GM21619 (cell line): ENCODE data around the gene HSPBAP1.

Experiments
- ATAC-seq: cut with Tn5 transposase; IDR thresholded peaks from one replicate; pipeline ENCODE4 v1.9.1; 2021; ENCODE audit not compliant: unreplicated experiment

The HSPBAP1 gene, protein sequence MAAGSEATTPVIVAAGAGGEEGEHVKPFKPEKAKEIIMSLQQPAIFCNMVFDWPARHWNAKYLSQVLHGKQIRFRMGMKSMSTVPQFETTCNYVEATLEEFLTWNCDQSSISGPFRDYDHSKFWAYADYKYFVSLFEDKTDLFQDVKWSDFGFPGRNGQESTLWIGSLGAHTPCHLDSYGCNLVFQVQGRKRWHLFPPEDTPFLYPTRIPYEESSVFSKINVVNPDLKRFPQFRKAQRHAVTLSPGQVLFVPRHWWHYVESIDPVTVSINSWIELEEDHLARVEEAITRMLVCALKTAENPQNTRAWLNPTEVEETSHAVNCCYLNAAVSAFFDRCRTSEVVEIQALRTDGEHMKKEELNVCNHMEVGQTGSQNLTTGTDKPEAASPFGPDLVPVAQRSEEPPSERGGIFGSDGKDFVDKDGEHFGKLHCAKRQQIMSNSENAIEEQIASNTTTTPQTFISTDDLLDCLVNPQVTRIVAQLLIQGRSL

DNA sequence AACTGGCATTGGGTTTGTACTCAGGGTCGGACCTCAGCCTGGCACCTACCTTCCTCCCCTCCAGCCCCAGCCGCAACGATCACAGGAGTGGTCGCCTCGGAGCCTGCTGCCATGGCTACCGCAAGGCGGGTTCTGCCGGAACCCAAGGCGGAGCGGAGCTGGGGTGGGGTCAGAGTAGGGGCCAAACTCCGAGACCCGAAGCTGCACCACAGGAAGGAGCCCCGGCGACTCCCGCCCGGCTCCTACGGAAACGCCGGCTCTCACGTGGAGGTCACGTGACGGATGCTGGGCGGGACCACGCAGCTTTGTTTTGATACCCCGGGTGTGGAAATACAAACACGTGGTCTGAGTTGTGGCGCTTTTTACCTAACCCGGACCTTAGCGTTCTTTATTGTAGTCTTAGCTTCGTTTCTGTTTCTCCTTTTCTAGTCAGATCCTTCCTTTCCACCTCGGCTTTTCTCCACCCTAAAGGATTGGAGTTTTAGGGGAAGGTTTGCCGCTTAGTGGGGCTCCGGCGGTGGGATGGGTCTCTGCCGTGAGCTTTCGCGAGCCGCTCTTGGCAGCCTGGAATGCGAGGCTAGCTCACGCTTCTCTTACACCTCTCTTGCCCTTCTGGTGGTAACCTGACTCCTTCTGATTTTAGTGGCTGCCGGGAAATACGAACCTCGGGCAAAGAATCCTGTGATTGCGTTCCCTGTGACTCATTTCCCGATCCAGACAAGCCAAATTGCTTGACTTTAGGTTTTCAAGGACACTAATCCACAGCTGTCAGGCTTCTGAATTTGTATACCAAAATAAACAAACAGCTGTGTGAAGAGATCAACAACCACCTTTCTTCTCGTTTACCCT, at the start of gene HSPBAP1:
Gene HSPBAP1, minus strand, starts transcription at position 264 of the 849 bp plus-strand sequence. Its CDS starts 151 bp downstream, at position 113.
- peak; percentile 57 for ATAC-seq

DNA sequence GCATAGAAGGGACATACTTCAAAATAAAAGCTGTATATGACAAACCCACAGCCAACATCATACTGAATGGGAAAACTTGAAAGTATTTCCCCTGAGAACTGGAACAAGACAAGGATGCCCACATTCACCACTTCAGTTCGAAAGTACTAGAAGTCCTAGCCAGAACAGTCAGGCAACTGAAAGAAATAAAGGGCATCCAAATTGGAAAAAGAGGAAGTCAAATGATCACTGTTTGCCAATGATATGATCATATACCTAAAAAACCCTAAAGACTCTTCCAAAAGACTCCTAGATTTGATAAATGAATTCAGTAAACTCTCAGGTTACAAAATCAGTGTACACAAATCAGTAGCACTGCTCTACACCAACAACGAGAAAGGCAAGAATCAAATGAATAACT, 42.0 kb upstream of the HSPBAP1 start:
- ATAC-seq = no peak

DNA sequence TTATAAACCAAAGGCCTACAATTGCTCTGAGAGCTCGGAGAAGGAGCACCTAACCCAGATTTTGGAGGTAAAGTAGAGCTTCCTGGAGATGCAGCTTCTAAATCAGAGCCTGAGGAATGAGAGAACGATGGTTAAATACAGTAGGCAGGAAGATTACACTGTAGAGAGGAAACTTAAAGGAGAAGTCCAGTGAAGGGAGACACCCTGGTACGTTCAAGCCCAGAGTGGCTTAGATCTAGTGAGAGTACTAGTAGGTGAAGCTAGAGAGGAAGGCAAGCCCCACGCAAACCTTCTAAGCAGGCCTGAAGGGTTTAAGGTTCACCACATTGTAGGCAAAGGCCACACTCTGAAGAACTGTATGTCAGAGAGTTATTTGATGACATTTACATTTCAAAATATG, 34.6 kb upstream of the HSPBAP1 start:
- no peak for ATAC-seq

DNA sequence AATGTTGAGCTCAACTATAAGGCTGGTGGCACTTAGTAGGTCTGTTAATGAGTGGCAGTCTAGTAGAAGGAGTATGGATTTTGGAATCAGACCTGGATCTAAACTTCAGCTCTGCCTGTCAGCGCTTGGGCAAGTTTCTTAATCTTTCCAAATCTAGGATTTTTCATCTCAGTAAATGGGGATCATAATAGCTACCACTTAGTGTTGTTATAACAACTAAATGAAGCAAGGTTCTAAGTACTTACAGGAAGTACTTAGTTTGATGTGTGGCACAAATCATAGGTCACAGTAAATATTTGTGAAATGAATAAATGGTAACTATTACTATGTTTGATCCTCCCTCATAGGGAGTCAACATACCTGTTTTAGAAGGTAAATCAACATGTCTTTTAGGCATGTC, 32.6 kb upstream of the HSPBAP1 start:
- no peak for ATAC-seq

DNA sequence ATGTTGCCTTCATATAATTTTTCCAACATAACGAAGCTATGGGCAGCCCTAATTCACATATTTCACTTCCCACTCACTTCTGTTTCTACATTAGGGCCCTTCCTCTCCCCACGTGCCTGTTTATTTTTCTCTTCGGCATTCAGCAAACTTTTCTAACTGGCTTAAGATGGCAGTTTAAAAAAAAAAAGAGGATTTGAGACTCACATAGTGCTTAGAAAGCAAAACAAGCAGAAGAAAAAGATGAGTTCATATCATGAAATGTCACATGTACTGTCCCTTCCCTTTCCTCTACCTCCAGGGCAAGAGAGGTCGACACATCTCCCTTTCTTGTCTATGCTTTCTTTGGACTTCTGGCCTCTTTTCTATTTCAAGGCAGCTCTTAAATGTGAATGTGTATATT, 31.8 kb upstream of the HSPBAP1 start:
- no peak for ATAC-seq

DNA sequence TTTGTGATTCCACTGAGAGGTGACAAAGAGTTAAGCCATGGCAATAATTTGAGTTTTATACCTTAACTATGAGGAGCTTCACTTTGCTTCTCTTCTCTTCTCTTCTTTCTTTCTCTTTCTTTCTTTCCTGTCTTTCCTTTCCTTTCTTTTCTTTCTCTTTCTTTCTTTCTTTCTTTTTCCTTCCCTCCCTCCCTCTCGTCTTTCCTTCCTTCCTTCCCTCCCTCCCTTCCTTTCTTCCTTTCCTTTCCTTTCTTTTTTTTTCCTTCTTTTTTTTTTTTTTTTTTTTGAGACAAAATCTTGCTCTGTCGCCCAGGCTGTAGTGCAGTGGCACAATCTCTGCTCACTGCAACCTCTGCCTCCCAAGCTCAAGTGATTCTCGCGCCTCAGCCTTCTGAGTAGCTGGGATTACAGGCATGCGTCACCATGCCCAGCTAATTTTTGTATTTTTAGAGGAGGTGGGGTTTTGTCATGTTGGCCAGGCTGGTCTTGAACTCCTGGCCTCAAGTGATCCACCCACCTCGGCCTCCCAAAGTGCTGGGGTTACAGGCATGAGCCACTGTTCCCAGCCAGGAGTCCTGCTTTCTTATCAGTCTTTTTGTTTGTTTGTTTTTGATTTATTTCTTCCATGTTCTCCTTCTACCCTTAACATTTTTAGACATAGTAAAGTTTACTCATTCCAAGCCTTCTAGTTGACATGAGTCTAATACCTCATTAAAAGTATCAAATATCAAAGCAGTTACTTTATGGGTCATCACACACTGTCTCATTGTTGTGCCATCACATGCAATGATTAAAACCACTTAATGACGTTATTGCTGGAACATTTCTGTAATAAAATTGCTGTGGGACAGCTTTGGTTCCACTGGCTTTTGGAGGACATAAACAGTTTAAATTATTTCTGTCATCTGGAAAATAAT, 31.1 kb upstream of the HSPBAP1 start:
- ATAC-seq = no peak

DNA sequence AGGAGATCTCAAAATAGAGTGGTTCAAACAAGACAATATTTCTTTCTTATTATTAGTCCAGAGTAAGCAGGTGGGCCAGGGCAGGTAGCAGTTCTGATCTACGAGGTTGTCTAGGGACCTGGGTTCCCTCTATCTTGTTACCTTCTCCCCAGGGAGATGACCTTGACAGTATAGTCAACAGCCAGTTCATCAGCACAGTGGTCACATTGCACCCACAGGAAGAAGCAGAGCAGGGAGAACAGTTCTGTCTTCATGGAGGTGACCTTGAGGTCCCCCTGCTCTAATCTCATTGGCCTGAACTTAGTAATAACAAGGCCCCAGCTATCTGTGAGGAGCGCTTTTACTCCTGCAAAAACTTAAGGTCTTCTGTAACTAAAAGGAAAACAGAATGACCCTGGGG, 23.0 kb upstream of the HSPBAP1 start:
- ATAC-seq = no peak

DNA sequence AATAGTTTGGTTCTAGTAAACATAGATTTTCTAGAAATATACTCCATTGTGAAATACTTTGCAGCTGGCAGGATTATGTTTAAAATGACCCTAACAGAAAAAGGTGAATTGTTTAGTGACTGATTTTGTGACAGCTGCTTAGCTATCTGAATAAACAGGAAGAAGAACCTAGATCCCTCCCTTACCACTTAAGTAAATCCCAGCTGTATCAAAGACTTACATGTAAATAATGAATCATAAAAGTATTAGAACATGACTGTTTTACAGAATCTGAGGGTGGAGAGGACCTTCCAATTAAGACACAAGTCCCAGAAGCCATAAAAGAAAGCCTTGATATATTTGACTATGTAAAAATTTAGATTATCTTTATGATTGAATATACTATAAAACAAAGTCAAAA, 17.1 kb upstream of the HSPBAP1 start:
- ATAC-seq = no peak

DNA sequence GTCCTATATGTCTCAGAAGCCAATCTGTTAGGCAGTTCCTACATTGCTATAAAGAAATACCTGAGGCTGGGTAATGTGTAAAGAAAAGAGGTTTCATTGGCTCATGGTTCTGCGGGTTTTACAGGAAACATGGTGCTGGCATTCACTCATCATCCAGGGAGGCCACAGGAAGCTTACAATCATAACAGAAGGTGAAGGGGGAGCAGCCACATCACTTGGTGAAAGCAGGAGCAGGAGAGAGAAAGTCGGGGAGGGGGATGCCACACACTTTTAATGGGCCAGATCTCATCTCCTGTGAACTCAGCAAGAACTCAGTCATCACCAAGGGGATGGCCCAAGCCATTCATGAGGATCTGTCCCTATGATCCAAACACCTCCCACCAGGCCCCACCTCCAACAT, 10.3 kb upstream of the HSPBAP1 start:
- no peak for ATAC-seq

DNA sequence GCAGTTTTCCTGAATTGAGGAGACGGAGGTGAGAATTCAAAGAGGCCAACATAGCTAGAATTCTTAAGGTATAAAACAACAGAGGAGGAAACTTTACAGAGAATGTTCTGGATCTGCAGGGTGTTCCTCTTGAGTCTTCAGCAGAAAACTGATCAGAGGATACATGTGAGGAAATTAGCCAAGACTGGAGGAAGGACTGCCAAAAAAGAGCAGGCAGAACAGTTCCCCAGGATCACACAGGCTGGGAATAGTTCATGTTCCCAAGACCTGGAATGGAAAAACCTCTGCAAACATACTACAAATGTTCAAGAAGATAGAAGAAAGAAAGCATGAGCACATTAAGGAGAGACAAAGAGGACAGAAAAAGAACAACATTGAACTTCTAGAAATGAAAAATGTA, 8.7 kb upstream of the HSPBAP1 start:
- ATAC-seq = no peak

DNA sequence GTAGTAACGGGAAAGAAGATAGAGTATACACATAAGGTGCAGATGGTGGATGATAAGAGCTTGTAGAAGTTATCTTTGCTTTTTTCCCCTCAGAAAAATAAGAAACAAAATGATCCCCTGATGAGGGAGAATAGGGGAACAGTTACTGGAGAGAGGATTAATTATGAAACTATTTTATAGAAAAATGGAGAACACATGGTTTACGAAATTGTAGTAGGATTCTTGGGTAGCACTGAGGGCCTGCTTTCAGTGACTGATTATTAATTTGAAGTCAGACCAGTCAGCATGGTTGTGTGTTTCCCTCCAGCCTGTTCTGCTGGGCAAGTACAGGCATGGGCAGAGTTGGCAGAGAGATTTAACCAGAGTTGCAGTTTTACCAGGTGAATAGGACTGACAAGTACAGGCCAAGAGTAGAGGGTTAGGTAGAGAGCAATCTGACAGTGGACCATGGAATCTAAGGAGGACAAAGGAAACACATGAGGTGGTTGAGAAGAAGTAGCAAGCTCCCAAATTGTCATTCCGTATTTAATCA, 7.1 kb upstream of the HSPBAP1 start:
- ATAC-seq = no peak

DNA sequence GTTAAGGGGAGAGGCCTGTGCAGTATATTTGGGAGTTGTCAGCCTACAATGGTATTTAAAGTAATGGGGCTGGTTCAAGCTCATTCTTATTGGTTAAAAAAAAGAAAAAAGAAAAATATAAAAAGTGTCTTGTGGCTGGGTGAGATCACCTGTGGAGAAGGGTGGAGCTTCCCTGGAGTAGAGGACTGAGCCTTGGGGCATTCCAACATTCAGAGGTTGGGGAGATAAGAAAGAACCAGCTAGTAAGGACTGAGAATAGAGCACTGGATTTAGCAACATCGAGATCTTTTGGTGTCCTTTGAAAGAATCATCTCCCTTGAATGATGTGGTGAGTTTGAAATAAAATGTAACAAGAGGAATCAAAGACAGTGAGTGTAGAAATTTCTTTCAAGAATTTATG, 6.4 kb upstream of the HSPBAP1 start:
- ATAC-seq = no peak

DNA sequence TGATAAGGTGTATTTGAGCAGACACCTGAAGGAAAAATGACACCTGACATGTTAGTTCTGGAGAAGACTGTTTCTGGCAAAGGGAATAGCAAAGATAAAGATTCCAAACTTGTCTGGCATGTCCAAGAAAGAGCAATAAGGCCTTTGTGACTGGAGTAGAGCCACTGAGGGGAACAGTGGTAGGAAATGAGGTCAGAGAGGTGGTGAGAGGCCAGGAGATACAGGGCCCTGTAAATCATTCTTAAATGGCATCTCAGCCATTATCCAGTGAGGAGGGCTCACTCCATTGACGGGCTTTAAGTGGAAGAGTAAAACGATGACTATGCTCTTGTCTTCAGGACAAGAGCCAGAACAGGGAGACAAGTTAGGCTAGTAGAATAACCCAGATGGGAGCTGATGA, 5.7 kb upstream of the HSPBAP1 start:
- no peak for ATAC-seq

DNA sequence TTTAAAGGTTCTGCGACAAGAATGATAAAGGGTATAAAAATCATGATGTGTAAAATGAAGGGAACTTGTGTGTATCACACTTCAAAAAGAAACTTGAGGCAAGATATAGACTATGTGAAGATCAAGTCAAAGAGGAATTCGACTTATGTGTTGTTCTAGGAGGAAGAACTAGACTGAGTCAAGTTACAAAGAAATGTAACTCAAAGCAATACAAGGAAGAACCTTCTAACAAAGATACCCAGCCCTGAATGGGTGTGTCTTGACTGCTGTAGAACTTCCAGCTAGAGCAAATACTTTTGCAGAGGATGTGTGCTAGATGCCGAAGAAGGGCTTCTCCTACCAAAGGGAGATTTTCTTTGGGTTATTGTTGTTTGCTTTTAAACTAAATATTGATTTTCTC, 3.7 kb upstream of the HSPBAP1 start:
- ATAC-seq = no peak

DNA sequence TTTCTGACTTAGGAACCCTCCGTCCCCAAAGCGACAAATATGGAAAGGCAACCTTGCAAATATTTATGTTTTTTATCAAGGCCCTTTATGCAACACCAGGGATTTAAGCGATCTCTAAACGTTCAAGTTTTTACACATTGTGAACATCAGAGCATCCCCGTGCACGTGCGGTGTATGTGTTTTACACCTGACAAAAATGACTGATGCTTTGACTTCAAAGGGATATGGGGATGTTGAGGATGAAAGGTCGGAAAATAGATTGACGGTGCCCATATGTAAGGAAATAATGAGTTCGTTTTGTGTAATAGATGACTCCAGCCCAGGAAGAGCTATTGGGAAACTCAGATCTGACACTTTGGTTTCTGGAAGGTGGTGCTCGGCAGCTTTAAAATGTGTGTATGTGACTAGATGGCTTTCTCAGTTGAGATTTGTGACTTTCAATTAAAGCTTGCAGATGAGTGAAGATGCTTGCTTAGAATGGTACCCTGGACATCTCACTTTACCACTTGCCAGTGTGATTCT, 2.1 kb upstream of the HSPBAP1 start:
- no peak for ATAC-seq

DNA sequence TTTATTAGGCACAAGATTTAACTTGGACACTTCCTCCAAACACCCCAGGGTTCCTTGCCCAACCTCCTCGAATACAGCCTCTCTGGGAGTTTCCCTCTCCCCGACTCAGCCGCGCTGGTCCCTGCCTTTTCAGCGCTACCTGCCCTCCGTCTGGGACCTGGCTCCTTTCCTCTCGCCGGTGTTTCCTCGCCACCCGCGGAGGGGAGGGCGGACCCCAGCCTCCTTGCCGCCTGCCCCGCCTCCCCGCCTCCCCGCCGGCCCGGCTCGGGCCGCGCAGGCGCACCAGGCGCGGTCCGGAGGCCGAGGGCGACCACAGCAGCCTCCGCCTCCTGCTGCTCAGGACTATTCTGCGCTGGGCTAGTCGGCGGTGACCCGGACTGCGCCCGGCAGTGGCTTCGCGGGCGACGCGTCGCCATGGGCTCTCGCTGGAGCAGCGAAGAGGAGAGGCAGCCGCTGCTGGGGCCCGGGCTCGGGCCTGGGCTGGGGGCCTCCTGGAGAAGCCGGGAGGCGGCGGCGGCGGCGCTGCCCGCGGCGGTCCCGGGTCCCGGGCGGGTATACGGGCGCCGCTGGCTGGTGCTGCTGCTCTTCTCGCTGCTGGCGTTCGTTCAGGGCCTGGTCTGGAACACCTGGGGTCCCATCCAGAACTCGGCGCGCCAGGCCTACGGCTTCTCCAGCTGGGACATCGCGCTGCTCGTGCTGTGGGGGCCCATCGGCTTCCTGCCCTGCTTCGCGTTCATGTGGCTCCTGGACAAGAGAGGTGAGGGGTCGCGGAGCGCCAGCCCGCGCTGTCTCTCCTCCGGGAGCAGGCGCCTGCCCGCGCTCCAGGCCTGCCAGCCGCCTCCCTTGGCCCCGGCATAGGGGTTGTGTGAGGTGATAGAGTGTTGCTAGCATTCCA, 1.4 kb upstream of the HSPBAP1 start, which contains the start of gene SLC49A4:
Gene SLC49A4, plus strand, starts transcription at position 291 of the 895 bp plus-strand sequence. Its CDS starts 124 bp downstream, at position 415.
- ATAC-seq = peak; percentile 69

DNA sequence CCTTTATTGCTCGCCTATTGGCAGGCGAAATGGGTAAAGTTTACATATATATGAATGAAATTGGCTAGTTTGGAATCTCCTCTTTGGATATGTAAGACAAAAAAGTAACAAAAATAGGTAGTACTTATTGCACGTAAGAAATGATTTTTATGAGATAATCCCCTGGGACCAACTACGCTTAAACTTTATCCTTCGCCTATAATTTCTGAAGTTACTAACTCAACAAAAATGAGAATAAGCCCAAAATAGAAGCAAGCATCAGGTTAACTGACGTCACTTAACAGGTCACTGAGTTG, 800 bp upstream of the HSPBAP1 start:
- no peak for ATAC-seq

DNA sequence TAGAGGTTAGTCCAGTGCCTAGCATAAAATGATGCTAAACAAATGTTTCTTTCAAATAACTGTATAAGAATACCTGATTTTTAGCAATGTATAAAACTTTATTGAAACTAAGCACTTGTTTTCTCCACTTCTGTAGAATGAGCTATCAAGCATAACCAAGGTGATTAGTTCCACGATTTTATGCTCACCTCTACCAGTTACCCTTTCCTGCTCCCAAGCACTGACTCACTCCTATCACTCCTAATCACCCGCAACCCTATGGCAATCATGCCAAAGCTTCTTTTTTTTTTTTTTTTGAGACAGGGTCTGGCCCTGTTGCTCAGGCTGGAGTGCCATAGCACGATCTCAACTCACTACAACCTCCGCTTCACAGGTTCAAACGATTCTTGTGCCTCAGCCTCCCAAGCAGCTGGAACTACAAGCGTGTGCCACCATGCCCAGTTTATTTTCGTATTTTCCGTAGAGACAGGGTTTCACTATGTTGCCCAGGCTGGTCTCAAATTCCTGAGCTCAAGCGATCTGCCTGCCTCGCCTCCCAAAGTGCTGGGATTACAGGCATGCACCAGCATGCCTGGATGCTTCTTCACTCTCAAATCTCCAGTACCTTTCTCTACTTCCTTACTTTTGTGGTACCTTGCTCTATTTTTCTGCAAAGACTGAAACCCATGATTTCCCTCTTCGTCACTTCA, 3.9 kb downstream of the HSPBAP1 start:
- no peak for ATAC-seq

DNA sequence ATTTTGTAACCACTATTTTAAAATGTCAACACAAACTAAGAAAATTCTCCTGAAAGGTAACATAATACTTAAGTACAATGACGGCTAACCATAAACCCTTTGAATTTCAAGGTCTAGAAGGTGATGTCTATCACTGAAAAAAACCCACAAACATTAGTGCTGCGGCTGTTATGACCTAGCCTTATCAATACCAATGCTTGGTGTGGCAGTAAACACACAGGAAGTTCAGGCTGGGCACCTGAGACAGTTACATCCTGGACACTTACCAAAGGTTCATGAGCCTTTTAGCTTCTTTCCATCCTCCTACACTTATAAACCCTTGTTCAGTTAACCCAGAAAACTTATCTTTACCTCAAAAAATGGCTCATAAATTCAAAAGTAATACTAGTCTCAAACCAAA, 5.8 kb downstream of the HSPBAP1 start:
- no peak for ATAC-seq
